ENCODE measurements around the gene FAM50B. TPM values are rescaled to one million over a fixed set of nuclear protein-coding genes. Genes with fewer than 3 reads are reported as not detected.

Gene FAM50B
- total and polyA plus RNA-seq, 2 of the 13 experiments (the other 11 are each of a cell fraction or from before 2014, with no cell fraction given), result 0.05 TPM; not detected in 1

- TF ChIP-seq, protein P1, sequence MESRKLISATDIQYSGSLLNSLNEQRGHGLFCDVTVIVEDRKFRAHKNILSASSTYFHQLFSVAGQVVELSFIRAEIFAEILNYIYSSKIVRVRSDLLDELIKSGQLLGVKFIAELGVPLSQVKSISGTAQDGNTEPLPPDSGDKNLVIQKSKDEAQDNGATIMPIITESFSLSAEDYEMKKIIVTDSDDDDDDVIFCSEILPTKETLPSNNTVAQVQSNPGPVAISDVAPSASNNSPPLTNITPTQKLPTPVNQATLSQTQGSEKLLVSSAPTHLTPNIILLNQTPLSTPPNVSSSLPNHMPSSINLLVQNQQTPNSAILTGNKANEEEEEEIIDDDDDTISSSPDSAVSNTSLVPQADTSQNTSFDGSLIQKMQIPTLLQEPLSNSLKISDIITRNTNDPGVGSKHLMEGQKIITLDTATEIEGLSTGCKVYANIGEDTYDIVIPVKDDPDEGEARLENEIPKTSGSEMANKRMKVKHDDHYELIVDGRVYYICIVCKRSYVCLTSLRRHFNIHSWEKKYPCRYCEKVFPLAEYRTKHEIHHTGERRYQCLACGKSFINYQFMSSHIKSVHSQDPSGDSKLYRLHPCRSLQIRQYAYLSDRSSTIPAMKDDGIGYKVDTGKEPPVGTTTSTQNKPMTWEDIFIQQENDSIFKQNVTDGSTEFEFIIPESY (CRISPR knock-in tag; IDR thresholded peaks at IDR 0.05), result peak; percentile 80
- TF ChIP-seq CBFB (CRISPR knock-in tag; IDR thresholded peaks at IDR 0.05) (0 out of 2 replicates have a peak, but pooled peaks have one; percentile 36), ZNF335 (CRISPR knock-in tag; IDR thresholded peaks at IDR 0.05) (peak; percentile 53; the same call in 1 of the 2 replicates), ZNF550 (CRISPR knock-in tag; IDR thresholded peaks at IDR 0.05; ENCODE audit: borderline replicate concordance) (0 out of 2 replicates have a peak, but pooled peaks have one; percentile 51), SMAD3 (CRISPR knock-in tag; IDR thresholded peaks at IDR 0.05) (peak; percentile 58; the same call in 1 of the 2 replicates), ZBTB40 (IDR thresholded peaks at IDR 0.05) (no peak), ZBTB40 (CRISPR knock-in tag; IDR thresholded peaks at IDR 0.05) (no peak; the same call in 1 of the 2 replicates), MXD3 (CRISPR knock-in tag; IDR thresholded peaks at IDR 0.05) (0 out of 2 replicates have a peak, but pooled peaks have one; percentile 28), ZNF136 (CRISPR knock-in tag; IDR thresholded peaks at IDR 0.05; ENCODE audit: low read depth) (0 out of 2 replicates have a peak, but pooled peaks have one; percentile 11), ARNTL (CRISPR knock-in tag; IDR thresholded peaks at IDR 0.05) (no peak), THAP9 (CRISPR knock-in tag; IDR thresholded peaks at IDR 0.05; ENCODE audit: borderline replicate concordance) (peak; percentile 66), HOXA5 (CRISPR knock-in tag; IDR thresholded peaks at IDR 0.05) (0 out of 2 replicates have a peak, but pooled peaks have one; percentile 47), STAG1 (CRISPR knock-in tag; IDR thresholded peaks at IDR 0.05) (peak; percentile 93), RAD21 (CRISPR knock-in tag; IDR thresholded peaks at IDR 0.05) (peak; percentile 95)
- TF ChIP-seq, protein P2, sequence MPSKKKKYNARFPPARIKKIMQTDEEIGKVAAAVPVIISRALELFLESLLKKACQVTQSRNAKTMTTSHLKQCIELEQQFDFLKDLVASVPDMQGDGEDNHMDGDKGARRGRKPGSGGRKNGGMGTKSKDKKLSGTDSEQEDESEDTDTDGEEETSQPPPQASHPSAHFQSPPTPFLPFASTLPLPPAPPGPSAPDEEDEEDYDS (CRISPR knock-in tag; IDR thresholded peaks at IDR 0.05), result peak; percentile 36
Measured at GRCh38 chr6:3825331-3825831, 23.8 kb upstream of the FAM50B start (continued).

Data from HepG2 (cell line).